HK-2 (cell line): ENCODE data around the gene ZNF823.
"Not testable (repeated sequence)": the region's sequence is repeated elsewhere in the genome, so short reads cannot be mapped to it uniquely, and the experiment has no call there.

ENCODE experiments used
- DNase-seq: peaks from one replicate; pipeline ENCODE4 v3.0.0-alpha.2; 2018; ENCODE audit not compliant: unreplicated experiment

ZNF823 gene

GRCh38 chr19:11680689-11681302 lies 58.0 kb downstream of the ZNF823 start:
- no peak for DNase-seq

DNA sequence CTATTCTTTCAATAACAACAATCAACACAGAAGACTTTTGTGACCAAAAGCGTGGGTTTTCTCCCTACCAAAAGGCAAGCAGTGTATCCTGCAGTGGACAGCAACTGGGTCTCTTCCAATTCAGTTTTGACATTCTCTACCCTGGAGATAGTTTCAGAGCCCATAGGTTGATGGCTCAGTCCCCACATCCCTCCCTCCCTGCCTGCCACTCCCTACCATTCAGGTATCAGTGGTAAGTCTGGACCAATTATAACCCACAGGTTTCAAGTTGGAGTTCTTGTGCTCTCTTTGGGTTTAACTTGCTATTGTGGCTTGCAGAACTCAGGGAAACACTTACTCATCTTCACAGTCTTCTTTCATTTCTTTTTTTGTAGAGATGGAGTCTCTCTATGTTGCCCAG lies 60.2 kb downstream of the ZNF823 start:
- DNase-seq, result no peak

DNA sequence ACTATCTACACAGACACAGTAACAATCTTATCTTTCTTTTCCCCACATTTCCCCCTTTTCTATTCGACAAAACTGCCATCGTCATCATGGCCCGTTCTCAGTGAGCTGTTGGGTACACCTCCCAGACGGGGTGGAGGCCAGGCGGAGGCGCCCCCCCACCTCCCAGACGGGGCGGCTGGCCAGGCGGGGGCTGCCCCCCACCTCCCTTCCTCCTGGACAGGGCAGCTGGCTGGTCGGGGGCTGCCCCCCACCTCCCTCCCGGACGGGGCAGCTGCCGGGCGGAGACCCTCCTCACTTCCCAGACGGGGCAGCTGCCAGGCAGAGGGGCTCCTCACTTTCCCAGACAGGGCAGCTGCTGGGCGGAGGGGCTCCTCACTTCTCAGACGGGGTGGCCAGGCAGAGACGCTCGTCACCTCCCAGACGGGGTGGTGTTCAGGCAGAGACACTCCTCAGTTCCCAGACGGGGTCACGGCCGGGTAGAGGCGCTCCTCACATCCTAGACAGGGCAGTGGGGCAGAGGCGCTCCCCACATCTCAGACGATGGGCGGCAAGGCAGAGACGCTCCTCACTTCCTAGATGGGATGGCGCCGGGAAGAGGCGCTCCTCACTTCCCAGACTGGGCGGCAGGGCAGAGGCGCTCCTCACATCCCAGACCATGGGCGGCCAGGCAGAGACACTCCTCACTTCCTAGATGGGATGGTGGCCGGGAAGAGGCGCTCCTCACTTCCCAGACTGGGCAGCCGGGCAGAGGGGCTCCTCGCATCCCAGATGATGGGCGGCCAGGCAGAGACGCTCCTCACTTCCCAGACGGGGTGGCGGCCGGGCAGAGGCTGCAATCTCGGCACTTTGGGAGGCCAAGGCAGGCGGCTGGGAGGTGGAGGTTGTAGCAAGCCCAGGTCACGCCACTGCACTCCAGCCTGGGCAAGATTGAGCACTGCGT lies 61.8 kb downstream of the ZNF823 start:
- not testable (repeated sequence) for DNase-seq

- no peak for DNase-seq
Measured at GRCh38 chr19:11675569-11675968, 63.2 kb downstream of the ZNF823 start.

- no peak for DNase-seq
Measured at GRCh38 chr19:11674067-11674492, 64.7 kb downstream of the ZNF823 start.

- DNase-seq, result peak; percentile 4
Measured at GRCh38 chr19:11673608-11674041, 65.1 kb downstream of the ZNF823 start.
